HG02885 (cell line): ENCODE results near the gene SP110.
A peak's percentile ranks its signal among the peaks of the same experiment; 100 is the strongest.
"Not testable (repeated sequence)": the region's sequence is repeated elsewhere in the genome, so short reads cannot be mapped to it uniquely, and the experiment has no call there.

ENCODE experiments used
- ATAC-seq: cut with Tn5 transposase; IDR thresholded peaks from one replicate; pipeline ENCODE4 v1.9.1; 2021; ENCODE audit warnings: mild to moderate bottlenecking; ENCODE audit not compliant: unreplicated experiment, poor library complexity

The SP110 gene

GRCh38 chr2:230226051-230226551, 6.3 kb upstream of the SP110 start:
- peak; percentile 78 for ATAC-seq

GRCh38 chr2:230225486-230225885, 5.7 kb upstream of the SP110 start, which contains the start of gene SP140:
SP140 (plus strand) TSS chr2:230225736; CDS start chr2:230225845, 109 bp downstream.
- ATAC-seq = peak; percentile 77

- no peak for ATAC-seq
Measured at GRCh38 chr2:230224458-230224857, 4.7 kb upstream of the SP110 start.

DNA sequence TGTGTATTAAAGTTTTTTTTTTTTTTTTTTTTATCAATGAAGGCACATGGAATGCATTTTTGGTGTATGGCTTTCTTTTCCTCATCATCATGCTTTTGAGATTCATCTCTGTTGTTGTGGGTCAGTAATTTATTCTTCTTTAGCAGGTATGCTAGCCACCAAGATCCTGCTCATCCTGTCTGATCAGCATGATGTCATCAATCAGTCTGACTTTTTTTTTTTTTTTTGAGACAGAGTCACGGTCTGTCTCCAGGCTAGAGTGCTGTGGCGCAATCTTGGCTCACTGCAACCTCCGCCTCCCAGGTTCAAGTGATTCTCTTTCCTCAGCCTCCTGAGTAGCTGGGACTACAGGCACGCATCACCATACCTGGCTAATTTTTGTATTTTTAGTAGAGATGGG, 3.0 kb upstream of the SP110 start:
- not testable (repeated sequence) for ATAC-seq

GRCh38 chr2:230221493-230221892, 1.7 kb upstream of the SP110 start:
- ATAC-seq = no peak

- no peak for ATAC-seq
Measured at GRCh38 chr2:230220347-230220969, 674 bp upstream of the SP110 start.

- ATAC-seq = peak; percentile 40
Measured at GRCh38 chr2:230218421-230218820, 1.4 kb downstream of the SP110 start.

GRCh38 chr2:230217424-230217823, 2.4 kb downstream of the SP110 start:
- ATAC-seq = no peak

DNA sequence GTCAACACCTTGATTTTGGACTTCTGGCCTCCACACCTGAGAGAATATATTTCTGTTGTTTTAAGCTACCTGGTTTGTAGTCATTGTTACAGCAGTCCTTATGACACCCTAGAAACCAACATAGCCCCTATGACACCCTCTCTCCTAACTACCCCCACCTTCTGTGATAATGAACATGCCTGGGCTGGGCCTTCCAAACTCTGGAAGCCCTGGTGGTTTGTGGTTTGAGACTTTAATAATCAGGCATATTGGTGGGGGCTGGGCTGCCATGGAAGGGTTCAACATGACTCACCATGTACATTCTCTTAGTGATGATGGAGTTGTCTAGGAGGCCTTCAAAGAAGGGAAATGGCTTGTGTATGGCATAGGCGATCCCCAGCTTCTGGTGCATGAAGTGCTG, 3.3 kb downstream of the SP110 start:
- ATAC-seq = no peak

GRCh38 chr2:230209422-230210051, 10.2 kb downstream of the SP110 start:
- no peak for ATAC-seq

DNA sequence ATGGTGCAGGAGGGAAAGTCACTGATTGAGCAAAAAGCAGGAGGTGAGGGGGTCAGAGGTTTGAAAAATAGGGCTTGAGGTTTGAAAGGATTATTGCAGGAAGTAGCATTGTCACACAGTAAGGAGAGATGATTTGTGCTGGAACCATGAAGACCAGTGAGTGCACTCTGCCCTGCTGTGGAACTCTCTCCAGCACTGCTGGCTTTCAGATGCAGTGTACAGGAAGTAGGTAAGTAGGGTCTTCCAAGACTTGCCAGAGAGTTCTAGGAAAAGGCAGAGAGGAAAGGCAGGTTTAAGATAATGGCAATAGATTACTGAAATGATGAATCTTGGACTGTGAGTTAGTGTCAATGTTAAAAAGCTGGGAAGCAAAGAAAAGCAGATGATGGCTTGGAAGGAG, 11.2 kb downstream of the SP110 start:
- no peak for ATAC-seq

- peak; percentile 27 for ATAC-seq
Measured at GRCh38 chr2:230205721-230206120, 14.1 kb downstream of the SP110 start.

DNA sequence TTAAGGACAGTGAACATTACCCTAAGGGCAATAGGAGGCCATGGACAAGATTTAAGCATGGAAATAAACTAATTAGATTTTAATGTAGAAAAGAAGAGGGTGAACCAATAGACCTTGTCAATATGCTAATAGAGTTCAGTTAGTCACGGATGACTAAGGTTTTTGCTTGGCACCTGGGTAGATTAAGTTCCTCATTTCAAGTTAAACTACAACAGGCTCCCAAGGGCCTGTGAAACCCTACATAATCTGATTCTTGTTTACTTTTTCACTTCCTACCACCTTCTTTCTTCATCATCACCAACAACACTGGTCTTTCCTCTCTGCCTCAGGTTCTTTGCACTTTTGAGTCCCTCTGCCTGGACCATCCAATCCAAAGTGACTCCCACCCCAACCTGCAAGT, 14.8 kb downstream of the SP110 start:
- peak; percentile 34 for ATAC-seq

DNA sequence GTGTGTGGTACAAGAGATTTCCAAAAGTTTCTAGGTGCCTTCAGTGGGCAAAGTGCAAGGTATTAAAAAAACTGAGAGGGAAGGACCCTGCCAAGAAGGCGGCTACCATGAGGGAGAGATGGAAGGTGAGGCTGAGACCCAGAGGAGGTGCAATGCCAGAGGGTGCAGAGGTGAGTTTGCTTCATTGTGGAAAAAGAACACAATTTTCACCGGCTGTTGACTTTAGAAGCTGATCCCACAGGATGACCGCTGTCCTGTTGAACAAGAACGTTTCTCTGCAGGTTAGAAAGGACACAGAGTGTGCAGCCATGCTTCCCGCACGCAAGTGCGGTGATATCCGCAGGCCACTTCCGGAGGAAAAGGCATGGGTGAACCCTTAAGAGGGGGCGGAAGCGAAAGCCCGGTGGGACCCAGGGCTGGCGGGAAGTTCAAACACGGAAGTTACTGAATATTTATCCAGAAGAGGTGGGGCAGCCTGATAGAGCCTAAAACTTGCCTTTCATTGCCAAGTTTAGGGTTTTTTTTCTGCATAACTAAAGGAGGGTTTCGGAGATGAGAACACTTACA, 16.6 kb downstream of the SP110 start:
- ATAC-seq = peak; percentile 62

- peak; percentile 54 for ATAC-seq
Measured at GRCh38 chr2:230202430-230203109, 17.2 kb downstream of the SP110 start.

- ATAC-seq = no peak
Measured at GRCh38 chr2:230184727-230185578, 34.8 kb downstream of the SP110 start.

GRCh38 chr2:230181195-230181594, 38.6 kb downstream of the SP110 start:
- no peak for ATAC-seq

- ATAC-seq = no peak
Measured at GRCh38 chr2:230179907-230180306, 39.9 kb downstream of the SP110 start.

DNA sequence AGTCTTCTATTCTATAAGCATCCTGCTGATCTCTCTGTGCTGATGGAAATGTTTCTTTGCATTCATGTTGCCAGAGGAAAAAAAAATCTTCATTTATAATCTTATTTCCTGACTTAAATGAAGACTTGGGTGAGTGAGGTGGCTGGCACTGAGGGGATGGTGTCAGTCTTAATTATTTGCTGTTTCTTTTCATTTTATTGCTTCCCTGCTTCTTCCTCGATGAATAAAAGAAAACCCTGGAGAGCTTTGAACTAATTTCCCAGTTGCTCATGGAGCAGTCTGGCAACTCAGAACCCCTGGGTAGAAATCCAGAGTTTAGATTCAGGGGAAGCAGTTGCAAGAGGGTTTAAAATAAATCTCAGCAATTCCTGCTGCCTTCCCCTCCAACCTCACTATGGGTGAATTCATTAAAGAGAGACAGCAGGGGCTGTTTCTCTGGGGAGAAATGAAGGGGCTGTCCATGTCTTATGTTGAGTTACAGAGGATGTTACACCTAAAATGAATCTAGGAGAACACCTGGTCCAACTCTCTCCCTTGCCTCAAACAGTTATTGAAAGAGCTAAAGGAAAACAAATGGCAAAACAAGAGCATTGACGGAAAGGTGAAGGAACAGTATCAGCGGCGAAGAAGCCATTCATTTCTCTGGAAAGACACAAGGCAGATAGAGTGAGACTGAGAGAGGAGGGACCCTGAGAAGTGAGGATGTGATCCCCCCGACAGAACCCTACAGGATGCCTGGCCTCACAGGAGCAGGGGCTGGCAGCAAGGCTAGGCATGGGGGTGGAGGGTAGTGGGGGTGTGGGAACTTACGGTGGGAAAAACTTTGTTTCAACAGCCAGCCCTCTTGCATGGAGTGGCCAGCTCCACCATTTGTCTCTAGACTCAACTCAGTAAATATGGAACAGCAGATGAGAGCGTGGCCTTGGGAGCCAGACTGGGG, 41.0 kb downstream of the SP110 start:
- ATAC-seq = no peak
